KMS-11 (cell line): ENCODE data around the gene DIP2C.

Source experiments
- H2AFZ ChIP-seq: fragments of 200-600 bp; sonication (generic); 2 replicates; pipeline ENCODE4 v1.6.1; 2016; ENCODE audit warnings: antibody characterized with exemption, mixed run types, low read depth
- H3K27ac ChIP-seq: fragments of 200-600 bp; sonication (generic); 2 replicates; pipeline ENCODE4 v1.6.1; 2016; ENCODE audit warnings: mild to moderate bottlenecking, mixed run types
- H3K27me3 ChIP-seq: fragments of 200-600 bp; sonication (generic); 2 replicates; pipeline ENCODE4 v1.6.1; 2017; ENCODE audit warnings: mild to moderate bottlenecking, low read depth, mixed run types, moderate library complexity; ENCODE audit not compliant: insufficient read depth
- H3K36me3 ChIP-seq: fragments of 200-600 bp; sonication (generic); 2 replicates; pipeline ENCODE4 v1.6.1; 2017; ENCODE audit warnings: mild to moderate bottlenecking, mixed run types; ENCODE audit not compliant: insufficient read depth
- H3K4me1 ChIP-seq: fragments of 200-600 bp; sonication (generic); 2 replicates; pipeline ENCODE4 v1.6.1; 2016; ENCODE audit warnings: mild to moderate bottlenecking, low read depth, mixed run types; ENCODE audit not compliant: poor library complexity, severe bottlenecking
- H3K4me2 ChIP-seq: fragments of 200-600 bp; sonication (generic); 2 replicates; pipeline ENCODE4 v1.7.0; 2016; ENCODE audit warnings: mild to moderate bottlenecking, mixed run types
- H3K4me3 ChIP-seq: fragments of 200-600 bp; sonication (generic); IDR thresholded peaks from 2 replicates; pipeline ENCODE4 v1.6.1; 2017; ENCODE audit warnings: low read depth, low read length, mixed read lengths; ENCODE audit not compliant: insufficient read depth
- H3K79me2 ChIP-seq: fragments of 200-600 bp; sonication (generic); 2 replicates; pipeline ENCODE4 v1.6.1; 2016; ENCODE audit warnings: low read depth, mixed run types; ENCODE audit not compliant: insufficient read depth
- H3K9ac ChIP-seq: fragments of 200-600 bp; sonication (generic); 2 replicates; pipeline ENCODE4 v1.6.1; 2016; ENCODE audit warnings: mild to moderate bottlenecking, mixed run types
- H4K20me1 ChIP-seq: fragments of 200-600 bp; sonication (generic); 2 replicates; pipeline ENCODE4 v1.6.1; 2016; ENCODE audit warnings: mild to moderate bottlenecking, mixed run types; ENCODE audit not compliant: insufficient read depth
- CTCF ChIP-seq: fragments of 200-600 bp; sonication (generic); conservative IDR thresholded peaks from 2 replicates; pipeline ENCODE4 v1.6.1; 2017; ENCODE audit warnings: low read depth, mild to moderate bottlenecking, antibody characterized with exemption, low read length, moderate library complexity, mixed read lengths

The DIP2C gene

GRCh38 chr10:482848-483247 is 206.6 kb downstream of the DIP2C start:
- Histone ChIP-seq H3K4me2 (no peak overlapping the region), H3K27me3 (no peaks in the 10 kb centered on the region)
- no peak for TF ChIP-seq CTCF

GRCh38 chr10:482051-482501 is 207.4 kb downstream of the DIP2C start:
- Histone ChIP-seq H2AFZ (no peak overlapping the region), H4K20me1 (no peaks in the 10 kb centered on the region), H3K4me1 (no peaks in the 10 kb centered on the region), H3K4me2 (no peak overlapping the region), H3K36me3 (0 out of 2 replicates have a peak, but pooled peaks cover 9% of the 10 kb centered on the region), H3K9ac (no peak overlapping the region), H3K27me3 (no peaks in the 10 kb centered on the region), H3K27ac (no peak overlapping the region), H3K4me3 (no peak overlapping the region), H3K79me2 (no peaks in the 10 kb centered on the region; the same call in 1 of the 2 replicates)
- no peak for TF ChIP-seq CTCF

More at GRCh38 chr10:482848-483247, 206.6 kb downstream of the DIP2C start:
- H3K4me1 ChIP-seq: no peaks in the 10 kb centered on the region
- peaks cover 3% of the 10 kb centered on the region; the same call in 1 of the 2 replicates for H3K79me2 ChIP-seq
- H3K36me3 ChIP-seq: 0 out of 2 replicates have a peak, but pooled peaks cover 9% of the 10 kb centered on the region
- no peak overlapping the region for H3K9ac ChIP-seq
- H3K4me3 ChIP-seq: no peak overlapping the region
- H2AFZ ChIP-seq: no peak overlapping the region
- H3K27ac ChIP-seq: no peak overlapping the region
- no peaks in the 10 kb centered on the region for H4K20me1 ChIP-seq

- Histone ChIP-seq H4K20me1 (no peaks in the 10 kb centered on the region), H3K9ac (no peak overlapping the region), H3K79me2 (no peaks in the 10 kb centered on the region; the same call in 1 of the 2 replicates), H3K4me3 (no peak overlapping the region), H3K27ac (no peak overlapping the region), H3K27me3 (no peaks in the 10 kb centered on the region), H3K36me3 (0 out of 2 replicates have a peak, but pooled peaks cover 9% of the 10 kb centered on the region), H2AFZ (no peak overlapping the region), H3K4me2 (no peak overlapping the region), H3K4me1 (no peaks in the 10 kb centered on the region)
- TF ChIP-seq CTCF: no peak
Measured at GRCh38 chr10:481628-482027, 207.8 kb downstream of the DIP2C start.

GRCh38 chr10:480928-481552 is 208.4 kb downstream of the DIP2C start:
- 0 out of 2 replicates have a peak, but pooled peaks cover 8% of the 10 kb centered on the region for H3K36me3 ChIP-seq
- H3K4me3 ChIP-seq: no peak overlapping the region
- H3K27ac ChIP-seq: no peak overlapping the region
- H3K27me3 ChIP-seq: no peaks in the 10 kb centered on the region
- no peak for TF ChIP-seq CTCF
- H3K4me1 ChIP-seq: no peaks in the 10 kb centered on the region
- no peaks in the 10 kb centered on the region for H3K79me2 ChIP-seq
- H3K4me2 ChIP-seq: no peak overlapping the region
- H3K9ac ChIP-seq: no peak overlapping the region
- no peaks in the 10 kb centered on the region for H4K20me1 ChIP-seq
- H2AFZ ChIP-seq: no peak overlapping the region
